WERI-Rb-1 (cell line): ENCODE results near the gene MTSS2.

ENCODE experiments used
- DNase-seq: peaks from one replicate; pipeline ENCODE4 v3.0.0-alpha.2; 2020
- H3K27ac ChIP-seq: fragments of 250-450 bp; sonication (Bioruptor Pico); 2 replicates; pipeline ENCODE4 v1.5.1; 2020; ENCODE audit warnings: mild to moderate bottlenecking, moderate library complexity
- H3K27me3 ChIP-seq: fragments of 250-450 bp; sonication (Bioruptor Pico); 2 replicates; pipeline ENCODE4 v1.5.1; 2021; ENCODE audit warnings: mild to moderate bottlenecking, low read depth, moderate library complexity; ENCODE audit not compliant: insufficient read depth, severe bottlenecking
- H3K36me3 ChIP-seq: fragments of 250-450 bp; sonication (Bioruptor Pico); 2 replicates; pipeline ENCODE4 v1.5.1; 2020; ENCODE audit warnings: mild to moderate bottlenecking, moderate library complexity
- H3K4me3 ChIP-seq: 2 replicates; pipeline ENCODE4 v1.5.1; 2011; ENCODE audit warnings: low read depth, mild to moderate bottlenecking, control low read depth, low read length
- H3K9me3 ChIP-seq: fragments of 250-450 bp; sonication (Bioruptor Pico); 2 replicates; pipeline ENCODE4 v1.5.1; 2021; ENCODE audit warnings: mild to moderate bottlenecking, moderate library complexity; ENCODE audit not compliant: severe bottlenecking
- CTCF ChIP-seq: IDR thresholded peaks from 2 replicates; pipeline ENCODE4 v1.5.1; 2011; ENCODE audit warnings: low read depth, mild to moderate bottlenecking, control low read depth, inconsistent platforms, low read length

The MTSS2 gene

DNA sequence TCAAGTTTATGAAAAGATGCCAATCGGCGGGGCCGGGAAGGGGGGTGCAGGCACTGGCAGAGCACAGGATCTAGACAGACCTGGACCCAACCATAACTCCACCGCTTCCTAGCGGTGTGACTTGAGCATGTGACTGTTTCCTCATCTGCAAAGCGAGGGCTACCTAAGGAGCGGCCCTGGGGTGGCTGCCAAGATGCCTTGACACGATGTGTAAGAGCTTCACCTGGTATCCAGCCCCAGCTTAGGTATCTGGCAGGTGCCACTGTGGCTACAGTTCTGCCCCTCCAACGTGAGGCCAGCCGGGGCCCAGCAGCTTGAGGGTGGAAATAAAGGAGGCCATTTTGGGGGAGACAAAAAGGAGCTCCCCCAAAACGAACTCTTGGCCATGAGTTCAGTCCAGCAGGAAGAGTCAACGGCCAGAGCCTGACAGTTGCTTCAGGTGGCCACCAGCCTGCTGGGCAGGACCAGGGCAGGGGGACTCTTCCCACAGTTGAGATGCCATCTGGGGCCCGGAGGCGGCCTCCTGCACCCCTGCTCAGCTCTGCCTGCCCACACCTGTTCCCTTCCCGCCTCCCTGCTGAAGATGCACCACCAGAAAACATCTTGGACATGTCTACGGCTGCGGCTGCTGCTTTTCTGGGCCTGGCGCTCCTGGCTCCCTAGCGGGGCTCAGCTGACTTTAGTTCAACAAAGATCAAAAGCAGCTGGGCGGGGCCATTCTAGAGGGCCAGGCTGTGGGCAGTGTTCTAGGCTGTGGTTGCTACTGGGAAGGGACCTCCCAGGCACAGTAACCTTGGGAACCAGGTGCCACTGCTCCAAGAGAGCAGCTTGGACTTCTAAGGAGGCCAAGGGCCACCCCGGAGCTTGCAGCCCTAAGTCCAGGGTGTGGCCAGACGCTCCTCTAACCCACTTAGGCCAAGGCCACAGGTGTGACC, 3.4 kb upstream of the MTSS2 start:
- H3K4me3 ChIP-seq: no peak overlapping the region
- no peak for TF ChIP-seq CTCF
- DNase-seq: no peak

GRCh38 chr16:70688246-70688742, 2.4 kb upstream of the MTSS2 start:
- H3K9me3 ChIP-seq: no peaks in the 10 kb centered on the region
- DNase-seq: no peak
- no peak overlapping the region for H3K4me3 ChIP-seq
- no peaks in the 10 kb centered on the region for H3K27me3 ChIP-seq
- H3K36me3 ChIP-seq: peaks cover 10% of the 10 kb centered on the region
- H3K27ac ChIP-seq: peak overlapping the region; percentile 85; the same call in 1 of the 2 replicates
- TF ChIP-seq CTCF: no peak

More for the DNA sequence above, 3.4 kb upstream of the MTSS2 start:
- Histone ChIP-seq H3K27ac (no peak overlapping the region), H3K27me3 (no peaks in the 10 kb centered on the region), H3K36me3 (0 out of 2 replicates have a peak, but pooled peaks cover 3% of the 10 kb centered on the region), H3K9me3 (no peaks in the 10 kb centered on the region)

DNA sequence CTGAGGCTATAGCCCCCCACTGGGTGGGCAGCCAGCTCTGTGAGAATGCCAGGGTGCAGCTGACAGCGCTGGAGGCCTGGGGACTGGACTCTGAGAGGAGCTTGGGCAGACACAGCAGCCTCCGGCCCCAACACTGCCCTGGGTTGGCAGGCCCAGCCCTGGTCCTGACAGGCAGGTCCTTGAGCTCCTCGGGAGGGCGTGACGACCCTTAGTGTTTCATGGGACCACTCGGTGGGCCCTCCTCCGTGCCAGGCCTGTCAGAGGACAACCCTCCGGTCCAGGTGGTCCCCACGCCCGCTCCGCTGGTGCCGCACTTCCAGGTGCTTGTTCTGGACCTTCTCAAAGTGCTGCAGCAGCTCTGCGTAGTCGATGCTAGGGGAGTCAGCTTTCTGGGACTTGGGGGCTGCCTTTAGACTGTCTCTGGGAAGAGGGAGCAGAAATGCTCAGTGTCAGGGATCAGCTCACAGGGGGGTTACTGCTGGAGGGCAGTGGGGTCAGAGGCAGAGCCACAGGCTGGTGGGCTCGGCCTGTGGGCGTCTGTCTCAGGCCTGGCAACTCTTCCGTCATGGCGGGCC, 1.9 kb upstream of the MTSS2 start:
- H3K36me3 ChIP-seq: peaks cover 16% of the 10 kb centered on the region
- no peak for TF ChIP-seq CTCF
- no peaks in the 10 kb centered on the region for H3K27me3 ChIP-seq
- no peak for DNase-seq
- H3K9me3 ChIP-seq: no peaks in the 10 kb centered on the region
- peak overlapping the region; percentile 85 for H3K27ac ChIP-seq
- no peak overlapping the region for H3K4me3 ChIP-seq

DNA sequence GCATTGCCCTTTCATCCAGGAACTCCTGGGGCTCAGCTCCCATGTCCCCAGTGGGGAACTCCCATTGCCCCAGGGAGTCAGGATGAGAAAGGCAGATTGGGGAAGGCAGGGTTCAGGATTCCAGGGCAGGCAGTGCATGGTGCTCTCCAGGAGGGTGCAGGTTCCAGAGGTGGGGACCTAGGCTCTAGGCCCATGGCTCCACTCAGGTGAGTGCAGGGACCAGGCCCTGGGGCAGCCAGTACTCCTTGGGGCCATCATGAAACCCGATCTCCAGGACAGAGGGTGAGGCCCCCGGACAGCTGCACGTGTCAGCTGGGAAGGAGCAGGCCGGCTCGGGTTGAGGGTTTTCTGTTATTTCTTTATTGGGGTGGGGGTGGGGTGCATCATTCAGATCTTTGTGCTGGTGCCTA, 1.3 kb upstream of the MTSS2 start:
- Histone ChIP-seq H3K36me3 (peaks cover 17% of the 10 kb centered on the region), H3K27me3 (no peaks in the 10 kb centered on the region), H3K27ac (peak overlapping the region; percentile 85), H3K9me3 (no peaks in the 10 kb centered on the region), H3K4me3 (no peak overlapping the region)
- no peak for TF ChIP-seq CTCF
- DNase-seq: peak; percentile 55

DNA sequence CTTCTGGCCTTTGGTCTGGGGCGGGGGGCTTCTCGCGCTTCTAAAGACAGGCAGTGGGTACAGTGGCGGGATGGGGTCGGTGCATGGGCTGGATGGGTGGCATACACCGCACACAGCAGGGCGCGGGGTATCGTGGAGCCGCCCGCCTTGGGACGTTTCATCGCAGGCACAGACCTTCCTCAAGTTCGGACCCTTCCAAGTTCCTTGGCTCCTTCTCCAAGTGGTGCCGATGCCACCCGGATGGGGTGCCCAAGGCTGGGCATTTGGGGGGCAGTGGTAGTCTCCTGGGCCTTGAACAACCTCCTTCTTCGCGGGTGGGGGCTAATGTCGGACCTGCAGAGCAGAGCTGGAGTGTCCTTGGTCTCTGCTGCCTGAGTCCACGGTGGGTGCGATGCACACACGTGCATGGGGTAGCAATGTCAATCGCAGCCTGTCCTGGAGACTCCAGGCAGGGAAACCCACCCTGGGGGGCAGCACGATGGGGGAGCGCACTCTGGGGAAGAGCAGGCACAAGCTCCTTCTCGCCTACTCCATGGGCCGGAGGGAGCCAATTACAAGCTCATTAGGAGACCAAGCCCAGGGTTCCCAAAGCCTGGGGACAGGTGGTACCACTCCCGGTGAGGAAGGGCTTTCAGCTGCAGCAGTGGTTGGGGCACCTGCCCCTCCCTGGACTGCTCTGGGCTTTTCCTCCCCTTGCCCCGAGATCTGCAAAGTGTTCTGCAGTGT, 686 bp upstream of the MTSS2 start:
- TF ChIP-seq CTCF: no peak
- Histone ChIP-seq H3K27ac (peak overlapping the region; percentile 85), H3K9me3 (no peaks in the 10 kb centered on the region), H3K27me3 (no peaks in the 10 kb centered on the region), H3K4me3 (peak overlapping the region; percentile 27), H3K36me3 (peaks cover 17% of the 10 kb centered on the region)
- peak; percentile 37 for DNase-seq
